IPS-18c (cell line): ENCODE data around the gene LAMA5.

ENCODE experiments used
- H3K4me3 ChIP-seq: 2 replicates; pipeline ENCODE4 v1.7.0; 2013; ENCODE audit warnings: low read depth, mild to moderate bottlenecking, low read length, moderate library complexity; ENCODE audit not compliant: insufficient read depth
- H3K9me3 ChIP-seq: one replicate; pipeline ENCODE4 v1.6.1; 2013; ENCODE audit warnings: mild to moderate bottlenecking, low read length, moderate library complexity; ENCODE audit not compliant: control insufficient read depth, insufficient read depth

LAMA5 gene

DNA sequence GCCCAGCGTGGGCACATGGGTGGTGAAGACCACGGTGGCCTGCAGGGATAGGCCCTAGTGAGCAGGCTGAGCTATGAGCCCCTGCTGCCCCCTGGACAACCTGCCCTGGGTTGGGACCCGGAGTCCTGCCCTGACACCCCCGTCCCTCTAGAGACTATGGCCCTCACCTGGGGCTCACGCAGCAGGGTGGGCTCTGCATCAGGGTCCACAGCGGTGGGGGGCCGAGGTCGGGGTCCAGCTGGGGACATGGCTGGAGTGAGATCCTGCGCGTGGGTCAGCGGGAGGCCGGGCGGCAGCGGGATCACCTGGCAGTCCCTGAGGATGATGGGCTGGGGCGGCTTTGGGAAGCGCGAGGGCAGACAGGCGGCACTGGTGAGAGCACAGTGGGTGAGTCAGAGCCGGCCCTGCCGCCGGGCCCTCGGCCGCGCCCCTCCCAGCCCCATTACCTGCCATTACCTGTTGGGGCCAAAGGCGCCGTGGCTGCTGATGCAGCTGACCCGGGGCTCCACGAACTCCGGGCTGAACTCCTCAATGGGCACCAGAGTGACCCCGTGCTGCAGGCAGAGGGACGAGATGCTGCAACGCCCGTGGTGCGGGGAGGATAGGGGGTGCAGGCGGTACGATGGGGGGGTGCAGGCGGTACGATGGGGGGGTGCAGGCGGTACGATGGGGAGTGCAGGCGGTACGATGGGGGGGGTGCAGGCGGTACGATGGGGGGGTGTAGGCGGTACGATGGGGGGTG, 36.4 kb downstream of the LAMA5 start:
- Histone ChIP-seq H3K4me3 (no peak overlapping the region), H3K9me3 (no peaks in the 10 kb centered on the region)

DNA sequence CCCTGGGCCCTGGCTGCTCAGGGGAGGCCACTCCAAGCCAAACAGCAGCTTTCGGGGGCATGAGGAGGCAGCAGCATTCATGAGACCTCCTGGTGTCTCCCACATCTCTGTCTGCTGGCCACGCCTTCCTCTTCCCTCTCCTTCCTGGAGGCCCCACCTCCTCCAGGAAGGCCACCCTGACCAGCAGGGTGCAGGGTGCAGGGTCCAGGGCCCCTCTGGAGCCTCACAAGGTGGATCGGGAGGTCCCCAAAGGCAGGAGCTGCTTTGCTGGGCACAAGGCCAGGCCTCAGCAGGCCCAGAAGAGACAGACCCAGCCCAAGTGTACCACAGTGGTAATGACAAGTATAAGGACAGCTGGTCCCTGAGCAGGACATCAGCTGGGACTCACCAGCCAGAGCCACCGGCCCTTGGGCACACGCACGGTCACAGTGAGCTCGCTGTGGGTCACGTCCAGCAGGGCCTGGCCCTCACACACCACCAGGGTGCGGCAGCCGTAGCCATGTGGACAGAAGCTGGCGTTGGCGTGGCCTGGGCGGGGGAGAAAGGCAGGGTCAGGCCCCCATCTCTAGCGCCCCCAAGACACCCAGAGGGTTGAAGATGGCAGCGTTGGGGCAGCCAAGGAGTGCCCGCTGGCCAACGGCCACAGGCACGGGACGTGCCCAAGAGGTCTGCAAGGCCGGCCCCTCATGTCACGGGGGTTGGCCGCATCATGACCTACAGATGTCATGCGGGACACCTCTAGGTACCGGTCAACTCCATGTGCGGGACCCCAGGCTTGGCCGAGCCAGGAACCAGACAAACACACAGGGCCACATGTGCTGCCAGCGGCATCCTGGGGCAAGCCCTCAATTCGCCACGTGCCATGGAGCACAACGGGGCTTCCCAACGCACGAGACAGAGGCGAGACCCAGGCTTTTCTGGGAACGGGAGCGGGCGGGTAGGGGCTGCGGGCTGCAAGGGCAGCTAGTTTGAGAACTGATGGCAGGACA, 37.4 kb downstream of the LAMA5 start:
- H3K4me3 ChIP-seq, result no peak overlapping the region
- H3K9me3 ChIP-seq, result no peaks in the 10 kb centered on the region

DNA sequence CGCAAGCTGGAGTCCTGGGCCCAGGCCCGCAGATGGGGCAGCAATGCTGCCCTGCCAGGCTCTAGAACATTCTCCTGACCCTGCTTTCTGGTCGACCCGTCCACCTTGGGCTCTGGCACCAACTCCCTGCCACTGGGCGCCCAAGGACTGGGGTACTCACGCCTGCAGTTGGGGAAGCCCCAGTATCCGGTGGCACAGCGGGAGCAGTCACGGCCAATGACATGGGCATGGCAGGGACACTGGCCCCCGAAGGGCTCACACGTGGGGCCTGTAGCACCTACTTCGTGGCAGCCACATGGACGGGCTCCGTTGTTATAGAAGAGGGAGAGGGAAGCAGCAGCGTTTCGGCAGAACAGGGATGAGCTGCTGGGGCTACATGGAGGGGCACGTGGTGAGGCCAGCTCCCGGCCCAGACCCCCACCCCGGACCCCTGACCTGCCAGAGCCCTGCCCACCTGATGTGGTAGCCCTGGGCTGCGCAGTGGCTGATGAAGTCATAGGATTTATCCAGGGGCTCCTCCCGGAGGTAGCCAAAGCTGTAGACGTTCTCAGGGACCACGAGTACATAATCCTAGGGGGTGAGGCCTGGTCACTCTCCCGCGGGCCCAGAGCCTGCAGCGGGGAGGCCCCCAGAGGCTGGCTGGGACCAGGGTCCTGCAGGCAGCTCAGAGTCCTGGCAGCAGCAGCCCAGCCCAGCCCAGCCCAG, 38.3 kb downstream of the LAMA5 start:
- H3K4me3 ChIP-seq, result no peak overlapping the region
- no peaks in the 10 kb centered on the region for H3K9me3 ChIP-seq

DNA sequence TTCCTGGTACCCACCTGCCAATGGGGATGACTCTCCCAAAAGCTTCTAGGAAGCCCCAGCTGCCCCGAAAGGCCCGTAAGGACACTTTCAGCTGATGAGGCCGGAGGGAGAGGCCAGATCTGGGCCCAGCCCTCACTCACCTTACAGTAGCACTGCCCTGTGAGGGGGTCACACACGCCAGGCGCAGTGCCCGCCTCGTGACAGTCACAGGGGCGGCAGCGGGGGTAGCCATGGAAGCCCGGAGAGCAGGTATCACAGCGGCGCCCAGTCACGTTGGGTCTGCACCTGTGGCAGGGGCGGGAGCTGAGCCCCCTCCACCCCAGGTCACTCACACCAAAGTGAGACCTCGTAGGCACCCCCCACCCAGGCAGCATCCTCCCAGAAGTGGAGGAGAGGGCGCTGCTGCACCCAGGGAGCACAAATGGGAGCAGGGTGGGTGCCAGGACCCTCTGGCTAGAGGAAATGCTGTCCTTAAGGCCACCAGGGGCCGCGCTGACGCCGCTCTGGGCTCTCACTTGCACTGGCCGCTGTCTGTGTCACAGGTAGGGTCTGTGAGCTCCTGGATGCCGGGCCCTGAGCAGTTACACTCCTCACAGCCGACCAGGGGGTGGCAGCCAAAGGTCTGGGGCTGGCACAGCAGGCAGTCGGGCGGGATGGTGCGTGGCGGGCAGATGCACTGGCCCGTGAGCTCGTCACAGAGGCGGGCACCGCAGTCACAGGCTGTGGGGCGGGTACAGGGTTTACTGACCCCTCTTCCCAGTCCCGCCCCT, 39.2 kb downstream of the LAMA5 start:
- Histone ChIP-seq H3K4me3 (no peak overlapping the region), H3K9me3 (no peaks in the 10 kb centered on the region)

DNA sequence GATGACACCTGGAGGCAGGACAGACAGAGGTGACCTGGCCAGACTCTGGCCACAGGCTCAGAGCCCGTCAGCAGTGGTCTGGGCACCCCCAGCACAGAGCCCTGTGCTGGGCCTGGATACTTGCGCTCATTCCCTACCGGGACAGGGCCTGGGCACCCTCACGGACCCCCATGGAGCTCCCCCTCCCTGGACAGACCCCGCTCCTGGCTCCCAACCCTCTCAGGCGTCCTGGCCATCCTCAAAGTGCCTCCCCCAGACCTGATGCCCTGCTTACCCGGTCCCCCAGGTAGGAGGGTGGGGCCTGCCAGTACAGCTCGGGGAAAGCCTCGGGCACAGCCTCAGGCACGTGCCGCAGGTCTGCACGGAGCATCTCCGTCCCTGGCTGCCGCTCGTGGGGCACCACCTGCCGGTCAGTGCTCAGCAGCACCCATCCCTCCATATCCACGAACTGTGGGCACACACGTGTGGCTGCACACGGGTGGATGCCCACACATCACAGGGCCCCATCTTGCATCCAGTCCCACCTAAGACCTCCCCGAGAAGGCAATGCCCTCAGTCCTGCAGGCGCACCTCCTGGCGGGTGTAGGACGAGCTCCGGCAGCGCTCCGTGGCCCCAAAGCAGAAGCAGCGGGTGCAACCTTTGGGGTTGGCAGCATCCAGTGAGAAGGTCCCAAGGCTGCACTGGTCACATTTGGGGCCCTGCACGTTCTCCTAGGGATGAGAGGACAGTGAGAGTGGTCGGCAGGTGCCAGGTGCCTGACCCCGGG, 40.0 kb downstream of the LAMA5 start:
- H3K4me3 ChIP-seq, result no peak overlapping the region
- no peaks in the 10 kb centered on the region for H3K9me3 ChIP-seq

DNA sequence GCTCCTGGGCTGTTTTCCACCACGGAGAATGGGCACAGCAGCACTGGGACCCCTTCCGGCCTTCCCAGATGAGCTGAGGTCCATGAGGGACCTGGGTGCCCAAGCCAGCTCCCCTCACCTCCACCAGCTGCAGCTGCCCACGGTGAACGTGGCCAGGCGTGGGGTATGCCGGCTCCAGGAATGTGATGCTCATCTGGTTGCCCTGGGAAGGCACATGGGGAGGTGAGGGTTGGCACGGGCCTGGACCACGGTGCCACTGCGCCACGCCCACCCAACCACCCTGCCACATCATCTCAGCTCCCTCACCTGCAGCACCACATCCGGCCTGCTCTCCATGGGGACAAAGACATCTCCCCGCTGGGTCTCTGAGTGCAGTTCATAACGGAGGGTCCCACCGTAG, 40.6 kb downstream of the LAMA5 start:
- Histone ChIP-seq H3K9me3 (no peaks in the 10 kb centered on the region), H3K4me3 (no peak overlapping the region)

DNA sequence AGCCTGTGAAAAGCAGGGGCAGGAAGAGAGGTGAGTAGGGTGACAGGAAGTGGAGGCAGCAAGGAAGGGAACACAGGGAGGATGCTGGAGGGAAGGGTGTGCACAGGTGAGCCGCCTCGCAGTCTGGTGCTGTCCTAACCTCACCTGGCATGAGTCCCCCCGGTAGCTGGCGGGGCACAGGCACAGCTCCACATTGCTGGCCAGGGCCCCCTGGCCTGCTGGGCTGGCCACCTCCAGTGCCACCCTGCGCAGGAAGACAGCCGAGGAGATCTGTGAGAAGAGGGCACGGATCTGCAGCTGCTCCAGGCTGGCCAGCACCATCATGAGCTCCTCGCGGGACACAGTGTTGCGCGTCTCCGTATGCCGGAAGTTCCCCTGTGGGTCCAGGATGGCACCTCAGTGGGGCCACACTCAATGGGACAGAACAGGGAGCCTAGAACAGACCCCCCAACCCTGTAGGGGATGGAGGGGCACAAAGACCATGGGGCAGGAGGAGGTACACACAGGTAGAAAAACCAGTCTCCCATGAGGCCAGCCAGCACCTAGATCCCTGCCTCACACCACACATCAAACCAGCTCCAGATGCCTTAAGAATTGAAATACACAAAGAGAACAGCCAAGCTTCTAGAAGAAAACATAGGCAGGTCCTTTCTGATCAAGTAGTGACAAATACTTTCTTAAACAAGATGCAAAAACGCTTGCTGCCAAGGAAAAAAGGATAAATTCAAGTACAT, 41.8 kb downstream of the LAMA5 start:
- H3K9me3 ChIP-seq, result no peaks in the 10 kb centered on the region
- no peak overlapping the region for H3K4me3 ChIP-seq

DNA sequence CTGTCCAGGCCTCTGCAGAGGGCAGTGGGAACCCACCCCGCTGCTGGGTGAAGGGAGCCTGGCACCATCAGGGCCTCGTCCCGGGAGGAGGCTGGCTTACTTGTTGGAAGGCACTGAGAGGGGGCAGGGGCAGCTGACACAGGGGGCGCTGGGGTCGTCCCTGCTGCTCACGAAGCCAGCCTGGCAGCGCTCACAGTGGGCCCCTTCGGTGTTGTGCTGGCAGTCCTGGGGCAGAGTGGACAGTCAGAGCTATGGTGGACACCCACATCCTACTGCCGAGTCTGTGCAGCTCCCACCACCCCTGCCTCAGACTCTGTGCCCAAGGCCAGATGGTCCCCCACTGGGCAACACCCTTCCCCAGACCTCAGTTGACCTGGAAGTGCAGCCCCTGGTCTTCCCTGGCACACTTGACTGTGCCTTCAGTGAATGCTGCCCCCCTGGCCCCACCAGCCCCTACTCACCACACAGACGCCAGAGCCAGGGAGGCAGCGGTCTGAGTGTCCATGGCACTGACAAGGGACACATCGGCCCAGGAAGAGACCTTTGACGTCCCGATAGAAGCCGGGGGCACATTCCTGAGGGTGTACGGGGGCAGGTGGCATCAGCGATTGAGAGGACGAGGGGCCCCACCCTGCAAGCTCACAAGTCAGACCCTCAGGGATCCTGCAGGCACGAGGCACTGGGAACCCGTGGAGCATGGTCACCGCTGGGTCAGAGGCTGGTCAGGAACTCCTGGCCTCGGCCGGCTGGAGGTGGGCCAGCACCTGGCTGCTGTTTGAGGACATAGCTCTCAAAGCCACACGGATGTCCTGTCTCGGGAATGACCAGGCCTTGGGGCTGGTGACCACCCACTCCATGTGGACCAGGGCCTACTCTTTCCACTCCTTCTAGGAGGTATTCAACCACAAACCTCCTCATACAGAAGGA, 42.9 kb downstream of the LAMA5 start:
- H3K9me3 ChIP-seq, result no peaks in the 10 kb centered on the region
- H3K4me3 ChIP-seq, result no peak overlapping the region

DNA sequence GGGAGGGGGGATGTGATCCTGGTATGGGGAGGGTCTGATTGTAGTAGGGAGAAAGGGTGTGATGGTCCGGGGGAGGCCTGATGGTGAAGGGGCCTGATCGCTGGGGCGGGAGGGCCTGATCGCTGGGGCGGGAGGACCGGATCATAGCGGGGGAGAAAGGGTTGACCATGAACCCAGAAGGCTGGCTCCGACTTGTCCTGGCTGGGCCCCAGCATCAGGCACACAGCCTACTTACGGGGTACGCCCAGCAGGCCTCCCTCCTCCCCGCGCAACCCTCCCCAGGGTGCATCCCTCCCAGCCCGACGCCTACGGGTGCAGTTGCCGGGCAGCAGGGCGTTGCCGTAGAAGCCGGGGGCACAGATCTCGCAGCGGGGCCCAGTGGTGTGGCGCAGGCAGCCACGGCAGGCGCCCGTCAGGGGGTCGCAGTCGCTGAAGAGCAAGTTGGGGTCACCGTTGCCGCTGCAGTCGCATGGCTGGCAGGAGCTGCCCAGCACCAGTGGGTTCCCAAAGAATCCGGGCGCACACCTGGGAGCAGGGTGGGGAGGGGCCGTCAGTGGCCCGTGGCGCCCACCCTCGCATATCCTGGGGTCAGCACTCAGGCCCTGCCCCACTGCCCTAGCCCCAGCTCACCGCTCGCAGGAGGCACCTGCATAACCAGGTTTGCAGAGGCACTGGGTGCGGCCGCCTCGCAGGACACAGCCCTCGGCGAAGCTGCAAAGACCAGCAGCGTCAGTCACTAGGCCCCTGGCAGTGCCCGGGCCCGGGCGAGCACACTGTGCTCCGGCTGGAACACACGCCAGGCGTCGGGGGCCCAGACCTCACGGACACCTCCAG, 43.7 kb downstream of the LAMA5 start:
- Histone ChIP-seq H3K4me3 (no peak overlapping the region), H3K9me3 (peaks cover 6% of the 10 kb centered on the region)

DNA sequence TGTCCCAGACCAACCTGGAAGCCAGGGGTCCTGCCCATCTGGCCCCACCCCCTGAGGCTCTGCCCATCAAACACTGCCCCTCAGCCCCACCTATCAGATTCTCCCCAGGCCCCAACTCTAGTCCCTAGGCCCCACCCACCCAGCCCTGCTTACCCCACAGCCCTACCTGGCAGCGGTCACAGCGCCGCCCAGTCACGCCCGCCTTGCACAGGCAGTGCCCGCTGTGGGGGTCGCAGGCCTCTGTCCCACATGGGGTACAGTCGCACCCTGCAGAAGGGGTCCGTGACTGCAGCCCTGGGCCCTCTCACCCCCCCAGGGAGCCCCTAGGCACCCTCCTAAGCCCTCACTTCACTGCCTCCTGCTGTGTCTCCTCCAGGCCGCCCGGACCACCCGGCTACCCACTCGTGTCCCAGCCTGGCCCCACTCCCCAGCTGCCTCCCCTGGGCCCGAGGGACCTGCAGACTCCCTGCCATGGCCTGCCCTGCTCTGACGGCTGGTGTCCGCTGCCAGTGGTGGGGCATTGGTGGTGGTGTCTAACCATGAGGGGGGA, 44.5 kb downstream of the LAMA5 start:
- Histone ChIP-seq H3K4me3 (no peak overlapping the region), H3K9me3 (peaks cover 6% of the 10 kb centered on the region)

DNA sequence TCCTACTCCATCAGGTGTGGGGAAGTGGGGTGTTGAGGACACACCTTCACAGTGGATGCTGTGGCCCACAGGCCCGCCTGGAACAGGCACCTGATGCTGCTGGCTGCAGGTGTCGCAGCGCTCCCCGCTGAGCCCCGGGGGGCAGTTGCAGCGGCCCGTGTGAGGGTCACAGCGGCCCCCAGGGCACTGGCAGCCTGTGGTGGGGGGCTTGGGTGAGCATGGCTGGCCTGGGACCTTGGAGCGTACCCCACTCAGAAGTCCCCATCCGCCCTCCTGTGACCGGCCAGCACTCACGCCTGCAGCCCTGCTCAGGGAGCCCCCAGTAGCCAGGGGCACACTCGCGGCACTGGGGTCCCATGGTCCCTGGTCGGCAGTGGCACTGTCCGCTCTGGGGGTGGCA, 45.1 kb downstream of the LAMA5 start:
- Histone ChIP-seq H3K4me3 (no peak overlapping the region), H3K9me3 (peaks cover 7% of the 10 kb centered on the region)

DNA sequence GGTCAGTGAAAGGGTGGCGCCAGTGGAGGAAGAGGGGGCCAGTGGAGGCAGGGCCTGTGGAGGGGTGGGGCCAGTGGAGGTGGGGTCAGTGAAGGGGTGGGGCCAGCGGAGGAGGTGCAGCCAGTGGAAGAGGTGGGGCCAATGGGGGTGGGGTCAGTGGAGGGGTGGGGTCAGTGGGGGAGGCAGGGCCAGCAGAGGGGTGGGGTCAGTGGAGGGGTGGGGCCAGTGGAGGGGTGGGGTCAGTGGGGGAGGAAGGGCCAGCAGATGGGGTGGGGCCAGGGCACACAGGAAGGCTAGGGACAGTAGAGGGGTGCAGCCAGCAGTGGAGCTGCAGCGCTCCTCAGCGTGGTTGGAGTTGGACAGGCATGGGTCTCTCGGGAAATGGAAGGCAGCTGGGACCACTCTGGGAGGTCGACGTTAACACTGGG, 45.6 kb downstream of the LAMA5 start:
- no peak overlapping the region for H3K4me3 ChIP-seq
- H3K9me3 ChIP-seq, result peaks cover 10% of the 10 kb centered on the region

DNA sequence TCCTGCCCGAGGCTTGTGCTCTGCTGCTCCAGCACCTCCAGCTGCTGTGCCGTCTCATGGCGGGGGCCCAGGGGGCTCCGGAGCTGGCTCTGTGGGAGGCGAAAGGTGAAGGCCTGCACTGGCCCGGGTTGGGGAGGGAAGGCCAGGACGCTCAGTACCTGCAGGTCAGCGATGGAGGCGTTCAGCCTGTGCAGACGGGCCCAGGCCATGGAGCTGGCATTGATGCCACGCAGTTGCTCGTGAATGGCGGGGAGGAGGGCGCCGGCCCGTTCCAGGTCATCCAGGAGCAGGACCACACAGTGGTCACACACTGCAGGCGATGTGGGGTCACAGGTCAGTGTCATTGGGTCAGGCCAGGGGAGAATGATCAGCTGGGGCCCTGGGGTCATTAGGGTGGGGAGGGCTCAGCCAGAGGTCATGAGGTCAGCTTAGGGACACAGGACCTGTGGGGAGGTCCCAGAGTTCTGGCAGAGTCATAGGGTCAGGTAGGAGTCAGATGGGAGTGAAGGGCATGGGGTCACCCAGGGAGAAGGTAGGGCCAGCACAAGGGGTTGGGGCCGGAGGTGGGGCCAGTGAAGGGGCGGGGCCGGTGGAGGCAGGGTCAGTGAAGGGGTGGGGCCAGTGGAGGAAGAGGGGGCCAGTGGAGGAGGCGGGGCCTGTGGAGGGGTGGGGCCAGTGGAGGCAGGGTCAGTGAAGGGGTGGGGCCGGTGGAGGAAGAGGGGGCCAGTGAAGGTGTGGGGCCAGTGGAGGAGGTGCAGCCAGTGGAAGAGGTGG, 46.3 kb downstream of the LAMA5 start:
- Histone ChIP-seq H3K9me3 (peaks cover 10% of the 10 kb centered on the region), H3K4me3 (no peak overlapping the region)
